ENCODE measurements around the gene ARMC9. TPM values are rescaled to one million over a fixed set of nuclear protein-coding genes. Genes with fewer than 3 reads are reported as not detected.

Gene ARMC9
- total RNA-seq, 1 experiment from 2014 or later, result 42.7 TPM

GRCh38 chr2:231292472-231293134, 94.2 kb downstream of the ARMC9 start:
- peaks cover 6% of the 10 kb centered on the region; the same call in 1 of the 2 replicates for H3K4me1 ChIP-seq (ENCODE audit: control insufficient read depth, insufficient read depth, low read length)
- intact Hi-C loops (cut with micrococcal nuclease; ENCODE audit: unreplicated experiment), result no loop called here
- in situ Hi-C loops (cut with HindIII; ENCODE audit: low pct_unique_long_range_greater_than_20kb, low sequenced_read_pairs), result no loop called here
- H3K4me3 ChIP-seq (ENCODE audit: low read depth in 2 of 2, low read length in 2 of 2), result no peak overlapping the region
- H3K27ac ChIP-seq (ENCODE audit: low read length), result no peak overlapping the region
- no TSS peak for BruUV-seq (replicated peaks)
- H3K36me3 ChIP-seq (ENCODE audit: control insufficient read depth, insufficient read depth, low read length), result no peaks in the 10 kb centered on the region
- ChIA-PET CTCF (interaction anchor here (1.1 kb wide), 1 partner anchor 65 kb away, joined by 3 read pairs; no protein-coding TSS in a partner anchor), POLR2A (no interaction called here)
- DNase-seq (ENCODE audit: low read depth, low spot score) (no peak), ATAC-seq (no peak)
- H3K27me3 ChIP-seq (ENCODE audit: control insufficient read depth, insufficient read depth, low read length), result no peaks in the 10 kb centered on the region
- no peaks in the 10 kb centered on the region for H3K9me3 ChIP-seq (ENCODE audit: control insufficient read depth, insufficient read depth, low read depth, low read length)
- TF ChIP-seq SIN3A (IDR thresholded peaks at IDR 0.05; ENCODE audit: borderline replicate concordance, insufficient read depth, low read depth, low read length), result no peak
- TF ChIP-seq TCF7L2 (IDR thresholded peaks at IDR 0.05; ENCODE audit: low read depth, low read length), result no peak
- no peak for TF ChIP-seq POLR2AphosphoS5 (IDR thresholded peaks at IDR 0.05; ENCODE audit: low read depth, low read length)
- TF ChIP-seq CTCF (IDR thresholded peaks at IDR 0.05), result no peak
- TF ChIP-seq REST (IDR thresholded peaks at IDR 0.05; ENCODE audit: insufficient read depth in 1 of 2, low read depth in 2 of 2, low read length in 1 of 2), result no peak

GRCh38 chr2:231293163-231293562, 94.7 kb downstream of the ARMC9 start:
- Histone ChIP-seq H3K27me3 (ENCODE audit: control insufficient read depth, insufficient read depth, low read length) (no peaks in the 10 kb centered on the region), H3K4me1 (ENCODE audit: control insufficient read depth, insufficient read depth, low read length) (peaks cover 6% of the 10 kb centered on the region; the same call in 1 of the 2 replicates), H3K9me3 (ENCODE audit: control insufficient read depth, insufficient read depth, low read depth, low read length) (no peaks in the 10 kb centered on the region), H3K27ac (ENCODE audit: low read length) (no peak overlapping the region), H3K36me3 (ENCODE audit: control insufficient read depth, insufficient read depth, low read length) (no peaks in the 10 kb centered on the region), H3K4me3 (ENCODE audit: low read depth in 2 of 2, low read length in 2 of 2) (no peak overlapping the region)
- BruUV-seq (replicated peaks), result no TSS peak
- in situ Hi-C loops (cut with HindIII; ENCODE audit: low pct_unique_long_range_greater_than_20kb, low sequenced_read_pairs) (no loop called here), intact Hi-C loops (cut with micrococcal nuclease; ENCODE audit: unreplicated experiment) (no loop called here)
- ChIA-PET CTCF (interaction anchor here (1.1 kb wide), 1 partner anchor 66 kb away, joined by 3 read pairs; no protein-coding TSS in a partner anchor), POLR2A (no interaction called here)
- no peak for ATAC-seq
- TF ChIP-seq POLR2AphosphoS5 (IDR thresholded peaks at IDR 0.05; ENCODE audit: low read depth, low read length), result no peak
- no peak for TF ChIP-seq CTCF (IDR thresholded peaks at IDR 0.05)
- no peak for TF ChIP-seq TCF7L2 (IDR thresholded peaks at IDR 0.05; ENCODE audit: low read depth, low read length)
- TF ChIP-seq SIN3A (IDR thresholded peaks at IDR 0.05; ENCODE audit: borderline replicate concordance, insufficient read depth, low read depth, low read length), result no peak
- TF ChIP-seq REST (IDR thresholded peaks at IDR 0.05; ENCODE audit: insufficient read depth in 1 of 2, low read depth in 2 of 2, low read length in 1 of 2), result no peak
- DNase-seq (ENCODE audit: low read depth, low spot score), result no peak
